GM12878 (cell line): Measurements from ENCODE around the gene SYT1. TPM values are rescaled to one million over a fixed set of nuclear protein-coding genes. Genes with fewer than 3 reads are reported as not detected.
A peak's percentile ranks its signal among the peaks of the same experiment; 100 is the strongest.

Source experiments
- ATAC-seq: fragments of 200-7000 bp; cut with Tn5 transposase; 3 replicates; pipeline ENCODE4 v1.9.1; 2020; ENCODE audit warnings: mild to moderate bottlenecking, moderate library complexity
- BruUV-seq: library from RNA; stranded (reverse); fragments of 400-500 nt; replicated peaks from 2 replicates; lab custom pipeline; 2021; lab: Mats Ljungman, UMichigan
- CTCF ChIA-PET: fragments of 300-600 bp; sonication (Branson Sonifier 250); formaldehyde crosslinking; extraction: SDS; loops from one replicate; lab custom pipeline; 2021; ENCODE audit warnings: inconsistent platforms; lab: Yijun Ruan, JAX
- POLR2A ChIA-PET: fragments of 350-600 bp; formaldehyde crosslinking; extraction: SDS; loops from one replicate; lab custom pipeline; 2021; ENCODE audit warnings: inconsistent platforms; lab: Charles Lee
- RAD21 ChIA-PET: fragments of 300-600 bp; sonication (Branson Sonifier 250); formaldehyde crosslinking; loops from one replicate; lab custom pipeline; 2023; ENCODE audit warnings: antibody characterized with exemption; ENCODE audit not compliant: unreplicated experiment; lab: Charles Lee
- SMC1A ChIA-PET: fragments of 300-600 bp; sonication (Branson Sonifier 250); formaldehyde crosslinking; loops from one replicate; lab custom pipeline; 2023; ENCODE audit not compliant: unreplicated experiment, uncharacterized antibody; lab: Charles Lee
- DNase-seq: peaks from one replicate; pipeline ENCODE4 v3.0.0-alpha.2; 2011; ENCODE audit warnings: low read depth, low spot score
- FAIRE-seq: peaks from 3 replicates; lab custom pipeline; 2011; peaks lifted over from hg19 to GRCh38; lab: Jason Lieb, UNC
- H2AFZ ChIP-seq: 2 replicates; pipeline ENCODE4 v1.6.0; 2011; ENCODE audit warnings: low read depth, low read length, control low read depth; ENCODE audit not compliant: control insufficient read depth
- H3K27ac ChIP-seq: 2 replicates; pipeline ENCODE4 v1.5.1; 2011; ENCODE audit warnings: control low read depth; ENCODE audit not compliant: control insufficient read depth, insufficient read depth
- H3K27me3 ChIP-seq, 2 experiments: replicated peaks in 1 of 2; 2 replicates each; pipeline versions ENCODE4 v1.6.0 to v1.6.1; 2011; ENCODE audit warnings: low read length in 1 of 2; ENCODE audit not compliant: control insufficient read depth in 2 of 2, insufficient read depth in 2 of 2
- H3K36me3 ChIP-seq, 2 experiments: 2 replicates each; pipeline ENCODE4 v1.5.1; 2011; ENCODE audit warnings: low read length in 1 of 2; ENCODE audit not compliant: control insufficient read depth in 2 of 2, insufficient read depth in 2 of 2
- H3K4me1 ChIP-seq: 2 replicates; pipeline ENCODE4 v1.6.1; 2011; ENCODE audit warnings: mild to moderate bottlenecking, low read length, moderate library complexity, mixed read lengths; ENCODE audit not compliant: control insufficient read depth, insufficient read depth
- H3K4me2 ChIP-seq: 2 replicates; pipeline ENCODE4 v1.6.0; 2011; ENCODE audit warnings: control low read depth; ENCODE audit not compliant: control insufficient read depth, insufficient read depth
- H3K4me3 ChIP-seq: fragments of 200-600 bp; sonication (generic); 2 replicates; pipeline ENCODE4 v1.5.1; 2016
- H3K79me2 ChIP-seq: 2 replicates; pipeline ENCODE4 v1.6.0; 2011; ENCODE audit warnings: low read length; ENCODE audit not compliant: control insufficient read depth, insufficient read depth
- H3K9ac ChIP-seq: 2 replicates; pipeline ENCODE4 v1.8.0; 2011; ENCODE audit warnings: low read length, control low read depth, mixed read lengths; ENCODE audit not compliant: control insufficient read depth, insufficient read depth
- H3K9me3 ChIP-seq: replicated peaks from 3 replicates; pipeline ENCODE4 v1.5.1; 2011; ENCODE audit warnings: mild to moderate bottlenecking, low read length; ENCODE audit not compliant: control insufficient read depth, insufficient read depth
- H4K20me1 ChIP-seq: 2 replicates; pipeline ENCODE4 v1.6.0; 2011; ENCODE audit not compliant: control insufficient read depth, insufficient read depth
- PKNOX1 ChIP-seq: fragments of 450-650 bp; IDR thresholded peaks from 2 replicates; pipeline ENCODE4 v1.6.1; 2016; ENCODE audit warnings: mild to moderate bottlenecking
- POU2F2 ChIP-seq: IDR thresholded peaks from 3 replicates; pipeline ENCODE4 v1.6.1; 2011; ENCODE audit warnings: low read depth, mild to moderate bottlenecking, low read length, borderline replicate concordance
- WGBS: methylation state at CpG from one replicate; pipeline ENCODE4 v1.1.6; 2016; ENCODE audit warnings: low lambda C conversion rate; ENCODE audit not compliant: insufficient replicate concordance, insufficient coverage; ENCODE audit errors: missing lambda C conversion rate; 5-methylcytosine and 5-hydroxymethylcytosine counted together
- in situ Hi-C: fragments of 300-500 bp; cut with MboI; formaldehyde crosslinking; loops from 9 replicates; pipeline ENCODE4 v1.14.3; 2018; ENCODE audit warnings: mixed read lengths
- intact Hi-C: fragments of 100-400 bp; cut with micrococcal nuclease; formaldehyde crosslinking; loops from one replicate; pipeline ENCODE4 v1.14.2; 2022; ENCODE audit not compliant: unreplicated experiment
- polyA plus RNA-seq, 11 experiments: library from polyadenylated mRNA; depleted of rRNA in 4 of 11; unstranded in 6 of 11; stranded (reverse) in 5 of 11; fragments of >200 nt; fragmentation: Nextera tagmentation in 4 of 11; fragmentation: Illumina TruSeq in 1 of 11; extraction: Ambion mirVana in 4 of 11; extraction: Trizol in 1 of 11; gene quantifications; 1 replicate in 1 of 11; 2 replicates in 10 of 11; pipeline versions ENCODE4 v1.2.1 to v1.2.3, GENCODE V29; 2011 to 2016; ENCODE audit warnings: inconsistent platforms in 2 of 11, missing spikeins in 2 of 11, low read depth in 1 of 11
- total RNA-seq, 4 experiments: library from RNA; depleted of rRNA in 3 of 4; stranded (reverse); fragments of >200 nt in 3 of 4; fragmentation: Illumina TruSeq in 1 of 4; extraction: Trizol in 1 of 4; gene quantifications; 2 replicates each; pipeline versions ENCODE4 v1.2.1 to v1.2.3, GENCODE V29; 2013 to 2021
- TF ChIP-seq, protein P1 (sequence below), 3 experiments: IDR thresholded peaks in 2 of 3; conservative IDR thresholded peaks in 1 of 3; 2 replicates each; pipeline ENCODE4 v1.5.1; 2011; ENCODE audit warnings: low read depth in 3 of 3, low read length in 3 of 3, mild to moderate bottlenecking in 3 of 3, control low read depth in 2 of 3, moderate library complexity in 2 of 3, inconsistent platforms in 1 of 3, mixed read lengths in 1 of 3; ENCODE audit not compliant: control insufficient read depth in 2 of 3, insufficient read depth in 1 of 3; ENCODE audit errors: extremely low read depth in 1 of 3

SYT1 gene
- total and polyA plus RNA-seq, 10 of the 15 experiments (the other 5 are each of a cell fraction or from before 2014, with no cell fraction given) = 0.10 to 0.28 TPM; not detected in 8

DNA sequence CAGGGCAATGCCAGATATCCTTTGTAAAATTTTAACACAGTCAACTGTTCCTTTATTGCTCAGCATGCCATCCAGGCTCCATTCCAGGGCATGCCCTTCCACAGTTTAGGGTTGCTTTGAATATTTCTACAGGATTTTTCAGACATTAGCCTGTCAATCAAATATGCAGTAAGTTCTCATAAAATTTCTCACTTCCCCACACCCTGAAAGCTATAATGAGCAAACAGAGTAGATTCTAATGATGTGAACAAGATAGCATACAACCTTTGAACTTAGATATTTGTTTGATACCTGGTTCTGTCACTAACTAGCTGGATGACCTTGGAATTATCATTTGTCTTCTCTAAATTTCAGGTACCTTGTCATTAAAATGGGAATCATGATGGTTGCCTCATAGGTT lies 251.2 kb downstream of the SYT1 start:
- Histone ChIP-seq H3K79me2 (no peaks in the 10 kb centered on the region), H3K4me1 (no peaks in the 10 kb centered on the region), H3K9ac (no peak overlapping the region), H3K4me3 (no peak overlapping the region), H2AFZ (no peak overlapping the region), H4K20me1 (no peaks in the 10 kb centered on the region), H3K9me3 (no peaks in the 10 kb centered on the region), H3K27ac (no peak overlapping the region), H3K4me2 (no peak overlapping the region), H3K27me3 (no peaks in the 10 kb centered on the region), H3K36me3 (no peaks in the 10 kb centered on the region)
- DNase-seq (no peak), ATAC-seq (no peak), FAIRE-seq (no peak)
- ChIA-PET SMC1A (interaction anchor here (1.0 to 1.1 kb wide), 2 partner anchors 8 to 11 kb away, joined by 3 read pairs; no protein-coding TSS in a partner anchor), POLR2A (interaction anchor here (0.5 kb wide), 1 partner anchor 37 kb away, joined by 5 read pairs; no protein-coding TSS in a partner anchor), CTCF (interaction anchor here (1.5 kb wide), 1 partner anchor 80 kb away, joined by 5 read pairs; no protein-coding TSS in a partner anchor), RAD21 (no interaction called here)
- intact Hi-C loops = no loop called here
- in situ Hi-C loops = no loop called here
- TF ChIP-seq PKNOX1 (peak; percentile 87), POU2F2 (no peak)
- BruUV-seq = no TSS peak

DNA sequence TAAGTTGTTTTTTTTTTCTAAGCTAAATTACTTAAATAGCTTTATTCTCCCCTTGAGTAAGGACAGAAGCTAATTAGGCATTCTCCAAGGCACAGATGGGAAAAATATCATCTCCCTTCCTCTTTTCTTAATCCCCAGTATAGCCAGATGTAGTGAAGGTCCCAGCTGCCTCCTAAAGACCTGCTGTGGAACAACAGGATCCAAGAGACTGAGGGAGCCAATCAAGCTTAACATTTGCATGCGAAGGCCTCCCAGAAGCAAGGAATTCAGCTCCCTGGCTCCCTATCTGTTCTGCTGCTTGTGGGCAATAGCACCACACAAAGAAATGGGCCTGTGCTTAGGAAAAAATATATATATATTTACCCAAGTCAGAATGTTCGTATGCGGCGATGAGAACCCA lies 255.2 kb downstream of the SYT1 start:
- WGBS = 87% methylated on average over 4 of the region's 4 CpGs
- H3K9ac ChIP-seq = no peak overlapping the region
- SMC1A ChIA-PET = interaction anchor here (0.9 to 1.5 kb wide), 2 partner anchors 12 to 55 kb away, joined by 3 to 7 read pairs; no protein-coding TSS in a partner anchor
- DNase-seq (no peak), ATAC-seq (no peak), FAIRE-seq (no peak)
- H2AFZ ChIP-seq = no peak overlapping the region
- RAD21 ChIA-PET = no interaction called here
- H3K36me3 ChIP-seq = no peaks in the 10 kb centered on the region
- no peaks in the 10 kb centered on the region for H3K79me2 ChIP-seq
- intact Hi-C loops (loop anchor here (10.0 kb wide), 1 partner anchor 225 kb away; no protein-coding TSS in a partner anchor), in situ Hi-C loops (no loop called here)
- CTCF ChIA-PET = interaction anchor here (1.1 to 1.2 kb wide), 2 partner anchors 42 to 557 kb away, joined by 3 read pairs; no protein-coding TSS in a partner anchor
- TF ChIP-seq, protein P1, sequence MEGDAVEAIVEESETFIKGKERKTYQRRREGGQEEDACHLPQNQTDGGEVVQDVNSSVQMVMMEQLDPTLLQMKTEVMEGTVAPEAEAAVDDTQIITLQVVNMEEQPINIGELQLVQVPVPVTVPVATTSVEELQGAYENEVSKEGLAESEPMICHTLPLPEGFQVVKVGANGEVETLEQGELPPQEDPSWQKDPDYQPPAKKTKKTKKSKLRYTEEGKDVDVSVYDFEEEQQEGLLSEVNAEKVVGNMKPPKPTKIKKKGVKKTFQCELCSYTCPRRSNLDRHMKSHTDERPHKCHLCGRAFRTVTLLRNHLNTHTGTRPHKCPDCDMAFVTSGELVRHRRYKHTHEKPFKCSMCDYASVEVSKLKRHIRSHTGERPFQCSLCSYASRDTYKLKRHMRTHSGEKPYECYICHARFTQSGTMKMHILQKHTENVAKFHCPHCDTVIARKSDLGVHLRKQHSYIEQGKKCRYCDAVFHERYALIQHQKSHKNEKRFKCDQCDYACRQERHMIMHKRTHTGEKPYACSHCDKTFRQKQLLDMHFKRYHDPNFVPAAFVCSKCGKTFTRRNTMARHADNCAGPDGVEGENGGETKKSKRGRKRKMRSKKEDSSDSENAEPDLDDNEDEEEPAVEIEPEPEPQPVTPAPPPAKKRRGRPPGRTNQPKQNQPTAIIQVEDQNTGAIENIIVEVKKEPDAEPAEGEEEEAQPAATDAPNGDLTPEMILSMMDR (IDR thresholded peaks at IDR 0.05 in 2 of 3, conservative IDR thresholded peaks at IDR 0.05 in 1 of 3; ENCODE audit: control insufficient read depth in 2 of 3, extremely low read depth in 1 of 3, insufficient read depth in 1 of 3, low read depth in 3 of 3, low read length in 3 of 3) = no peak
- POLR2A ChIA-PET = no interaction called here
- BruUV-seq = no TSS peak
- H4K20me1 ChIP-seq = no peaks in the 10 kb centered on the region
- no peak overlapping the region for H3K27ac ChIP-seq
- H3K9me3 ChIP-seq = no peaks in the 10 kb centered on the region
- H3K4me3 ChIP-seq = no peak overlapping the region
- no peaks in the 10 kb centered on the region for H3K4me1 ChIP-seq
- no peak overlapping the region for H3K4me2 ChIP-seq
- no peaks in the 10 kb centered on the region for H3K27me3 ChIP-seq
